SH-SY5Y (cell line): Measurements from ENCODE around the gene SMIM11.

Experiments used
- GATA2 ChIP-seq: IDR thresholded peaks from 2 replicates; pipeline ENCODE4 v1.6.1; 2011; ENCODE audit warnings: mild to moderate bottlenecking, low read depth, low read length
- GATA3 ChIP-seq: IDR thresholded peaks from 2 replicates; pipeline ENCODE4 v1.6.1; 2011; ENCODE audit warnings: low read depth, mild to moderate bottlenecking, low read length, moderate library complexity

DNA sequence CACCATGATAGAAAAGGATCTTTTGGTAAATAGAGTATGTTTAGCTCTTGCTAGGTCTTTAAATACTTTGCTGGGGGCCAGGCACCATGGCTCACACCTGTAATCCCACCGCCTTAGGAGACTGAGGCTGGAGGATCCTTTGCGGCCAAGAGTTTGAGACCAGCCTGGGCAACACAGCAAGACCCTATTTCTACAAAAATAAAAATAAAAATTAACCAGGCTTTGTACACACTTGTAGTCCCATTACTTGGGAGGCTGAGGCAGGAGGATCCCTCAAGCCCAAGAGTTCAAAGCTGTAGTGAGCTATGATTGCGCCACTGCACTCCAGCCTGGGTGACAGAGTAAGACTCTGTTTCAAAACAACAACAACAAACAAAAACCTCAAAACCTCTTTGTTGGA lies 12.6 kb upstream of the SMIM11 start:
- TF ChIP-seq GATA3 (no peak), GATA2 (no peak)
